HG03097 (cell line): Measurements from ENCODE around the gene CYSTM1.

Source experiments
- ATAC-seq: cut with Tn5 transposase; IDR thresholded peaks from one replicate; pipeline ENCODE4 v1.9.1; 2021; ENCODE audit not compliant: unreplicated experiment, low FRiP score

The CYSTM1 gene

GRCh38 chr5:140232731-140233130 lies 57.7 kb downstream of the CYSTM1 start:
- ATAC-seq: no peak

GRCh38 chr5:140234377-140234989 lies 59.5 kb downstream of the CYSTM1 start:
- no peak for ATAC-seq

- ATAC-seq: no peak
Measured at GRCh38 chr5:140235791-140236551, 61.0 kb downstream of the CYSTM1 start.

- ATAC-seq: no peak
Measured at GRCh38 chr5:140236891-140237598, 62.1 kb downstream of the CYSTM1 start.

GRCh38 chr5:140238756-140239155 lies 63.8 kb downstream of the CYSTM1 start:
- ATAC-seq: no peak

GRCh38 chr5:140239461-140239860 lies 64.5 kb downstream of the CYSTM1 start:
- ATAC-seq: no peak

- ATAC-seq: peak; percentile 72
Measured at GRCh38 chr5:140239939-140240700, 65.1 kb downstream of the CYSTM1 start.

- ATAC-seq: no peak
Measured at GRCh38 chr5:140240987-140241706, 66.2 kb downstream of the CYSTM1 start.

- ATAC-seq: no peak
Measured at GRCh38 chr5:140242099-140242498, 67.1 kb downstream of the CYSTM1 start.

GRCh38 chr5:140242890-140243585 lies 68.0 kb downstream of the CYSTM1 start:
- ATAC-seq: no peak

- ATAC-seq: no peak
Measured at GRCh38 chr5:140243706-140244250, 68.8 kb downstream of the CYSTM1 start.

GRCh38 chr5:140244525-140245025 lies 69.6 kb downstream of the CYSTM1 start:
- peak; percentile 59 for ATAC-seq

GRCh38 chr5:140245341-140245740 lies 70.4 kb downstream of the CYSTM1 start:
- no peak for ATAC-seq

- no peak for ATAC-seq
Measured at GRCh38 chr5:140245926-140246325, 70.9 kb downstream of the CYSTM1 start.

GRCh38 chr5:140246378-140247122 lies 71.6 kb downstream of the CYSTM1 start:
- no peak for ATAC-seq

GRCh38 chr5:140248414-140248813 lies 73.4 kb downstream of the CYSTM1 start:
- no peak for ATAC-seq

GRCh38 chr5:140249536-140249935 lies 74.5 kb downstream of the CYSTM1 start:
- ATAC-seq: no peak

GRCh38 chr5:140250386-140250785 lies 75.4 kb downstream of the CYSTM1 start:
- no peak for ATAC-seq
